AG10803 (cell line): ENCODE data around the gene FAM184A.
"Not testable (repeated sequence)": the region's sequence is repeated elsewhere in the genome, so short reads cannot be mapped to it uniquely, and the experiment has no call there.

Experiments
- DNase-seq: peaks from one replicate; pipeline ENCODE4 v3.0.0; 2010; ENCODE audit warnings: low read depth
- H3K4me3 ChIP-seq: 2 replicates; pipeline ENCODE4 v1.5.1; 2011; ENCODE audit warnings: mild to moderate bottlenecking, low read length, control low read depth
- TF ChIP-seq, protein P1 (sequence below): conservative IDR thresholded peaks from 2 replicates; pipeline ENCODE4 v1.5.1; 2011; ENCODE audit warnings: mild to moderate bottlenecking, low read length, control low read depth, inconsistent platforms

FAM184A gene

GRCh38 chr6:119012521-119012920 lies 65.9 kb downstream of the FAM184A start:
- TF ChIP-seq, protein P1, sequence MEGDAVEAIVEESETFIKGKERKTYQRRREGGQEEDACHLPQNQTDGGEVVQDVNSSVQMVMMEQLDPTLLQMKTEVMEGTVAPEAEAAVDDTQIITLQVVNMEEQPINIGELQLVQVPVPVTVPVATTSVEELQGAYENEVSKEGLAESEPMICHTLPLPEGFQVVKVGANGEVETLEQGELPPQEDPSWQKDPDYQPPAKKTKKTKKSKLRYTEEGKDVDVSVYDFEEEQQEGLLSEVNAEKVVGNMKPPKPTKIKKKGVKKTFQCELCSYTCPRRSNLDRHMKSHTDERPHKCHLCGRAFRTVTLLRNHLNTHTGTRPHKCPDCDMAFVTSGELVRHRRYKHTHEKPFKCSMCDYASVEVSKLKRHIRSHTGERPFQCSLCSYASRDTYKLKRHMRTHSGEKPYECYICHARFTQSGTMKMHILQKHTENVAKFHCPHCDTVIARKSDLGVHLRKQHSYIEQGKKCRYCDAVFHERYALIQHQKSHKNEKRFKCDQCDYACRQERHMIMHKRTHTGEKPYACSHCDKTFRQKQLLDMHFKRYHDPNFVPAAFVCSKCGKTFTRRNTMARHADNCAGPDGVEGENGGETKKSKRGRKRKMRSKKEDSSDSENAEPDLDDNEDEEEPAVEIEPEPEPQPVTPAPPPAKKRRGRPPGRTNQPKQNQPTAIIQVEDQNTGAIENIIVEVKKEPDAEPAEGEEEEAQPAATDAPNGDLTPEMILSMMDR, result no peak
- DNase-seq, result no peak
- no peak overlapping the region for H3K4me3 ChIP-seq

- not testable (repeated sequence) for H3K4me3 ChIP-seq, DNase-seq
These were observed 69.2 kb downstream of the FAM184A start for GRCh38 chr6:119009266-119009665.

DNA sequence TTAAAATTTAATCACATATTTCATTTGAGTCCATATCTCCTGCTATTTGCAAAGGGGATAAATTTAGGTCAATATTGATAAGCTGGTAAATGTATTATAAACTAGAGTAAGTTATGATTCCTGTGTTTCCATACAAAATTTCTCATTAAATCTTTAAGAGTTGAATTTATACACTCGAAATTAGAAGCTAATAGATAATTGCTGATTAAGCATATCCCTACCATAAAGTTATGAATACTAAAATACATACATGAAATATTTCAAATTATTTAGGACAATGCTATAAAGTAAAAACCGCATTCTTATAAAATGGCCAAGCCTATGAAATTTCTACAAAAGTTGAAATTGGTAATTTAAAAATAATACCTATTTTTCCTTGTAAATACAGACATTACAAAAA lies 71.5 kb downstream of the FAM184A start:
- H3K4me3 ChIP-seq, result no peak overlapping the region
- DNase-seq, result no peak
- TF ChIP-seq, protein P1, result no peak

DNA sequence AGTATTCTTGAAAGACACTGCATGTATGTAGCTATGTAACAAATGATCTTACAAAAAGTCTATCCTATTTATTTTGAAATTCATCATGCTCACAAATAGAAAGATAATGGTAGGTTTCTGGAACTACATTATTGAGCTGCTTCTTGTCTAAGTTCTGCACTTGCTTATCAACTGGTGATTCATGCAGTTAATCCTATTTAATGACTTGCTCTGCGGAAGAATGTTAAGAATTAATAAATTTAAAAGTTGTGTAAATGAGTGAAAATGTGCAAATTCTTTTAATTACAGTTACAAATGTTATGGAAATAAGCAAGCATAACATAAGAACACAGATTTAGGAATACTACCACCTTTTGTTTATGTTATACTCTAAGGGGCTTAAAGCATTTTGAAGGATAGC lies 76.4 kb downstream of the FAM184A start:
- TF ChIP-seq, protein P1, result no peak
- no peak for DNase-seq
- no peak overlapping the region for H3K4me3 ChIP-seq

GRCh38 chr6:118999494-119000040 lies 78.9 kb downstream of the FAM184A start:
- TF ChIP-seq, protein P1, result no peak
- no peak overlapping the region for H3K4me3 ChIP-seq
- no peak for DNase-seq

GRCh38 chr6:118997426-118997825 lies 81.0 kb downstream of the FAM184A start:
- not testable (repeated sequence) for DNase-seq, H3K4me3 ChIP-seq

DNA sequence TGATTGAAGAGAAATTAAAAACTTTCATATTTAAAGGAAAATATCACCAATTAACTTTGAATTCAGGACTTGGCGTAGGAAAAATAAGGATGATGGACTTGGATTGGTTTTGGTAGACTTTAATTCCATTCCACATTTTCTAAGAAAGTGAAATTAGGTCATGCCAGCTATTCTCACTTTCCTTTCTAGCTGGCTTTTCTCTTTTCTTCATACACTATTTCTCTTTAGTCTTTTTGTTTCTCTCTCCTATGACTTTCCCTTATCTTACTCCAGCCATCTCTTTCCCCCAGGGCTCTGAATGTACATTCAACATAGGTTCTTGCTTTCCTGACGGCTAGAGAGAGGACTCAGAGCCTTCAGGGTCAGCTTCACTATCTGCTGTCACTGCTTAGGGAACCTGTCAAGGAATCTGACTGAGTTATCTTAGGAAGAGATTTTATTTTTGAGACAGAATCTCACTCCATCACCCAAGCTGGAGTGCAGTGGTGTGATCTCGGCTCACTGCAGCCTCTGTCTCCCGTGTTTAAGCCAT lies 82.1 kb downstream of the FAM184A start:
- H3K4me3 ChIP-seq, result no peak overlapping the region
- DNase-seq, result no peak
- TF ChIP-seq, protein P1, result no peak

- no peak for DNase-seq
- no peak overlapping the region for H3K4me3 ChIP-seq
- TF ChIP-seq, protein P1, result no peak
These were observed 84.6 kb downstream of the FAM184A start for GRCh38 chr6:118993803-118994251.
